ENCODE results near the gene ANGPTL7.
"Not testable (repeated sequence)": the region's sequence is repeated elsewhere in the genome, so short reads cannot be mapped to it uniquely, and the experiment has no call there.

ANGPTL7 gene

DNA sequence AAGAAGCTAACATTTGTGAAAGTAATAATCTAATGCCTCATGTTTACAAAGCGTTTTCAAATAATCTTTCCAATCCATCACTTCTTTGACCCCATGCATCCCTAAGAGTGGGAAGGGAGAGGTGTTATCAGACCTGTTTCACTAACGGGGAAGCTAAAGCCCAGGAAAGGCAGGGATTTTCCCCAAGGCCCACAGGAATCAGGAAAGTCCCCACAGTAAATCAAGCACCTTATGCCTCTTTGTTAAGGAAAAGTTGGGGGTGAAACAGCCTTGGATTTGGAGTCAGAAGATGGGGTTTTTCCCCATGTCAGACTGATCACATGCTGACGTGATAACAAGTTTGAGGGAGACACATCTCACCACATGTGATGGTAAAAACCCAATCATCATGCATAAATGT, 20.0 kb upstream of the ANGPTL7 start:
- DNase-seq (ENCODE audit: low read depth, low spot score), result no peak

DNA sequence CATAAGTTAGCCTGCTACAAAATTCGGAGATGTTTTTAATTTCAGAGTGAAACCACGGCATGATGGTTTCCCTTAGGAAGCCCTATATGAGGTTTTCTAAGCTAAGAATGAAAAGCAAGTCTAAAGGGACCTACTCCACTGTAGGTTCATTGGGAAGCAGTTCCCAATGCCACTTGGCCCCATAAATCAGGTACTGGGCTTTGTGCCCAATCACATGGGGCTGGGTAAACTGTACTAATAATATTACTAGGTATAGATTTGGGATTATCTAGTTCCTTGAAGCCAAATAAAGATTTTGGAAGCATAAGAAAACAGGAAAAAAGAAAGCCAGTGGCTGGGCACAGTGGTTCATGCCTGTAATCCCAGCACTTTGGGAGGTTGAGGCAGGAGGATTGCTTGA, 19.1 kb upstream of the ANGPTL7 start:
- no peak for DNase-seq (ENCODE audit: low read depth, low spot score)

DNA sequence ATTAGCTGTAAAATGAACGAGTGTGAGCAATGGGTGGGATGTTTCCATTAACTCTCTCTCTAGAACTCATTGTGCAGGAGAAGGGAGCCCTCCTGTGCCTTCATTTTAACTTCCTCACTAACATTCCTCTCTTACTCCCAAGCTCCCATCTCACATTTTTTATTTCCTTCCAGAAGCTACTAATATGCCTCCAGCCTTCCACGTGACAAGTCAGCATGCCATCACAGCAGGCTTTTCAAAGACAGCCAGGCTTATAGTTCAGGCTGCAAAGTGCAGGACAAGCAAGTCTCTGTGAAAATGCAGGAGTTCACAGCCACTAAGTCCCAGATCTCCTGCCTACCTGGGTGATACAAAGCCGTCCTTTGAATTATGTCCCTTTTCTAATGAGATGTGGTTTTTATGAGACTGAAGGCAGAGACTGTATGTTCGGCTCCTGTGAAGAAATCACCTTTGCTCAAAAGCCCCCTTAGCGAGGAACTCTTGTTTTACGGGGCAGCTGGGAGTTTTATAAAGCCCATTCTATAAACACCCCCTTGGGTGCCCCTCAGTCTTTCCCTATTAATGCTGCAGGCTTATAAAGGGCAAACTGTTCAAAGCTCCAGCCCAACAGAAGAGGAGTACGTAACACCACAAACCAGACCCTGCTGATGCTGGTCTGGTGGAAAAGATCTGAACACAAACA, 14.8 kb upstream of the ANGPTL7 start:
- DNase-seq (ENCODE audit: low read depth, low spot score), result no peak

DNA sequence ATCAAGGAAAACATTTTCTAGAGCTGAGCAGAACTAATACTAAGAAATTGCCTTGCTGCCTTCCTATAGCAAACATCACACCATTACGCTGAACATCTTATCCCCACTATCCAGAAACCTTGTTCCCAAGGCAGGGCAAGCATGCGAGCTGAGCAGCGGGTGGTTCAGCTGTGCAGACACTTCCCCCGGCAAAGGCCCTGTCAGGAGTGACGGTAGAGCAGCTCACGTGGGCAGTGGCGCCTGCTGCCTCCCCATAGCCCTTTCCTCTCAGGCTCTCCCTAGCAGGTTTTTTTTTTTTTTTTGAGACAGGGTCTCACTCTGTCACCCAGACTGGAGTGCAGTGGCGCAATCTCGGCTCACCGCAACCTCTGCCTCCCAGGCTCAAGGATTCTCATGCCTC, 13.7 kb upstream of the ANGPTL7 start:
- no peak for DNase-seq (ENCODE audit: low read depth, low spot score)

DNA sequence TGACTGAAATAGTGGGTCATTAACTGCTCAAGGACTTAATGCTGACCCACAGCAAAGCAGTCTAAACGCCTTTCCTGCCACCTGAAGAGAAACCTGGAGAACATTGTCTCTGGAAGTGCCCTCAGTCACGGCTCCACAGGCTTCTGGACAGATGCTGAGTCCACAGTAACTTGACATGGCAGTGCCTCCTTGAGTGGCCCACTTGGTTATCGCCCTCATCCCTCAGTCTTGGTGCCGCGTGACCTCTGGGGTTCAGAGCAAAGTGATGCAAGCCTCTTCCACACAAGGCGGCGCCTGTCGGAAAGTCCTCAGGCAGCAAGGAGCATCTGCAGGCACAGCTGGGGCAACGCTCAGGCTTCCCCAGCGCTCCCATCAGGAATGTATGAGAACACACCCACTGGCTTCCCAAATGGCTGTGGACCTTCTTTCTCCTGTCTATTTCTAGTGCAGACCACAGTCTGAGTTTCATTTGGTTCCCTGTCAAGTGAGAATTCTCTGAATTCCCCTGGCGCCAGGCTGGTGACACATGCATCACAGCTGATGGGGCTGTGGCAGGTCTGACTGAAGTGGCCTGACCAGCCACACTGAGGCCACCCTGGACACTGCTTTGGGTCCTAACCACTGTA, 13.0 kb upstream of the ANGPTL7 start:
- DNase-seq (ENCODE audit: low read depth, low spot score), result no peak

DNA sequence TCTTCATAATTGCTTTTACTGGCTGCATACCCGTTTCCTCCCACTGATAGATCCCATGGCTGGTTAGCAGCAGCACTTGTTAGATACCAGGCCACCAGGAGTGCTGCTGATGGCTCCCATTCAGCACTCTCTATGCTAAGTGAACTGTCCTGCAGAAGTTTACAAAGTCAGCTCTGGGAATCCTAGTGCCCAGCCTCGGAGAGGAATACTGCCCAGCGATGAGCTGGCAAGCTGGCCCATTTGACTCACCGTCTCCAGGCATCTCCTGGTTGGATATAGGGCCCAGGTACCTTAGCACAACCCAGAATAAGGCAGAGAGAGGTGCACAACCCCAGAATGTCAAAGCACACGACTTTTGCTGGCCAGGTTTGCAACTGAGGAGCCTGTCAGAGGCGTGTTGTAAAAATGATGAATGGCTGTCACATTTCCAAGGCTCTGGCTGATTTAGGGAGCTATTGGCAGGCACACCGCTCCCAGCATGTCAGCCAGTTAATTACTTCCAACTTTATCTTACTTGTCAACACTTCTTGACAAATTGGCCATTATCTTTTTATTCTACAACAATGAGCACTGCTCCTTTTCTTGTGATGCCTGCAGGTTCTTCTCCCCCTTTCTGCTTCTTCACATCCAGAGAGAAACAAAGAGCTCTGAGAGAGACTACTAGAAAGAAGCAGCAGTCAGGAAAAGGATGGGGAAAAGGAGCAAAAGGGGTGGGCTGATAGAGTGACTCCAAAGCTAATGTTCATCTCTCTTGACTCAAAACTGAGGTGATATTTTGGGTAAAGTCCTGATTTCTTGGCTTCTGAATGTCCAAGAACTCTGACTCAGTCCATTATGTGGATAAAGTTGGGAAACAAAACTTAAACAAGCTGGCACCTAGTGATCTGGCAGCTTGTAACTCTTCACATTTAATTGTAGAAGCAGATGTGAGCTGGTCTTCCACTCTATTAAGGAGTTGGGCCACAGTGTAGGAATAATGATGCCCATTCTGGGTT, 10.8 kb upstream of the ANGPTL7 start:
- DNase-seq (ENCODE audit: low read depth, low spot score), result no peak

DNA sequence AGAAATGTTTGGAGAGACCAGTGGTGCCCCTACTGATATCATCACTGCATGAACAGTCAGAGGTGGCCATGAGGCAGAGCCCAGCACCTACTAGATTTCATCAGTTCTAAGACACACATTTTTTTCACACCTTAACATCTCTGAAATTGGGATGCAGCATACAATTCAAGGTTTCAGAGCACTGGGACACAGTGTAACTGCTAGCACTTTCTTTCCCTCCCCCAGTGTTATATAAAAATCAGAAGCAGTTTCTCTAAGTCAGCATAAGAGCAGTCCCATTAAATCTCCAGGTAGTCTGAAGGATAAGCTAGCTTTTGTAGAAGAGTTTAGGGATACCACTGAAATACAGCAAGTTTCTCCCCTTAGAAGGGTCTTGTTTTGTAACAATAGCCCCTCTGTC, 10.0 kb upstream of the ANGPTL7 start:
- no peak for DNase-seq (ENCODE audit: low read depth, low spot score)

DNA sequence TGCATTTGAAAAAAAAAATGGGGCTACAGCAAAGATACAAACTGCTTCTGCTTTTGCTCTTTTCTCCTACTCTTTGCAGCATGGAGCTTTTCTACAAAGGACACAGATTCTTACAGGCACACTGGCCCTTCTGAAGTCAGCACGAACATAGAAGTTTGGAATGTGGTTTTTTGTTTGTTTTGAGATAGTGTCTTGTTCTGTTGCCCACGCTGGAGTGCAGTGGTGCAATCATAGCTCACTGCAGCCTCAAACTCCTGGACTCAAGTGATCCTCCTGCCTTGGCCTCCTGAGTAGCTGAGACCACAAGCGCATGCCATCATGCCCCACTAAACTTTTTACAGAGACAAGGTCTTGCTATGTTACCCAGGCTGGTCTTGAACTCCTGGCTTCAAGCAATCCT, 9.4 kb upstream of the ANGPTL7 start:
- DNase-seq (ENCODE audit: low read depth, low spot score), result not testable (repeated sequence)

DNA sequence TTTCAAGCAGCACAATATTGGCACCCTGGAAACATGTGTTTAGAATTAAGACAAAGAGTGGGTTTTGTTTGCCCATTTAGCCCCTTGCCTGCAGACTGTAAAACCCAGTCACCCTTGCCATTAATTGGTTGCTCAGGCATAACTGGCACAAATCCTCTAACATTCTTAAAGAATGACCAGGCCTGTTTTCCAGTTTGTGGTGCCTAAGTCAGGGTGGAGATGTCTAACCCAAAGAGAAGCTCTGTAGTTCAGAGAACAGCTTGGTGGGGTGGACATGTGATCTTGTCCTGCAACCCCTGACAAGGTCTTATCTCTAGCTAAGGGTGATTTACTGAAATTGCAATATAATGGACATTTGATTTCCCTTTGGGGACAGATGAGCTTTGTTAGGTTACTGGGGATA, 8.8 kb upstream of the ANGPTL7 start:
- no peak for DNase-seq (ENCODE audit: low read depth, low spot score)

DNA sequence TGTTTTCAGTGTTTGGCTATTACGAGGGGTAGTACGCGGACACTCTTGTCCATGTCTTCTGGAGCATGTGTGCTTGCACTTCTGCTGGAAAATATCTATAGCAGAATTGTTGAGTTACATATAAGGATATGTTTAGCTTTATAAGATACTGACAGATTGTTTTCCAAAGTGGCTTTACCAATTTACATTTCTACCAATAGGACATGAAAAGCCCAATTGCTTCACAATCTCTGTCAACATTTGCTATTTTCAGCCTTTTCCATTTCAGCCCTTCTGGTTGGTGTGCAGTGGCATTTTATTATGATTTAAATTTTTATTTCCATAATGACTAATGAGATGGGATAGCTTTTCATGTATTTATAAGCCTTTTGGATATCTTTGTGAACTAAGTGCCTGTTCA, 6.3 kb upstream of the ANGPTL7 start:
- DNase-seq (ENCODE audit: low read depth, low spot score), result no peak

DNA sequence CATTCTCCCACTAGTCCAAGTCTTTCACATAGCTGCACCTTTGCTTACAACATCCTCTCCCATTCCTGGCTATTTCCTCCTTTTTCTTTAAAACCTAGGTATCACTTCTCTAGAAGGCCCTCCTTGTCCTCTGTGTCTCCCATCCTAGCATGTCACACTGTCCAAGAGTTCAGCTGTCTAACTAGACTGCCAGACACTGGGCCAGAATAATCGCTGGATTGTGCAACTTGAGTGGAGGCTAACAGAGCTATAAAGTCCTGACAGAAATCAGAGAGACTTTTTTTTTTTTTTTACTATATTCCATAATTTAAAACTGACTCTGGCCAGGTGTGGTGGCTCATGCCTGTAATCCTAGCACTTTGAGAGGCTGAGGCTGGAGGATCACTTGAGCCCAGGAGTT, 4.2 kb upstream of the ANGPTL7 start:
- DNase-seq (ENCODE audit: low read depth, low spot score), result no peak

DNA sequence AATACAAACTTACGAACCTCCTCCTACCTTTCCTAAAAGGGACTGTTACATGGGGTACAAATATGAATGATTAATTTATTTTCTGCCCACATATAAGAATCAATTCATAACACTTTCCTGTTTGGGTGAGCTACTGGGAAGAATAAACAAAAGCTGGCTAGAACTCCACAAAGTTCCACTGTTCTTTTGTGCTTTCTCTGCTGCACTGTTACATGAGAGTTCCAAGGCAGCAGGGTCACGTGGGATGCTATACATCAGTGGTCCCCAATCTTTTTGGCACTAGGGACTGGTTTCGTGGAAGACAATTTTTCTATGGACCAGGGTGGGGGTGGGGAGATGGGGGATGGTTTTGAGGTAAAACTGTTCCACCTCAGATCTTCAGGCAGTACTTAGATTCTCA, 2.2 kb upstream of the ANGPTL7 start:
- no peak for DNase-seq (ENCODE audit: low read depth, low spot score)

DNA sequence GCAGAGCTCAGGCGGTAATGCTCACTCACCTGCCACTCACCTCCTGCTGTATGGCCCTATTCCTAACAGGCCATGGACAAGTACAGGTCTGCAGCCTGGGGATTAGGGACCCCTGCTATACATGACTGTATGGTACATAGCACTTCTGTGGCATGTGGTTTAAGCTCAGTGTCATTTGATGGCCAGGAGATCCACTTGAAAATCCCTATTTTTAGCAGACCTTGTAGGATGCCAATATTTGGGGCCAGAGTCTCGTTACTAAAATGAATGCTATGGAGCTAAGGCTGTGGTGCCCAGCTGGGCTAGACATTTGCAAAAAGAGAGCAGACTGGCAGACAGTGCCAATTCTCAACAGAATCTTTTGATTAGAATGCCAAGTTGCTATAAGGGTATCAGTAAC, 1.7 kb upstream of the ANGPTL7 start:
- no peak for DNase-seq (ENCODE audit: low read depth, low spot score)

DNA sequence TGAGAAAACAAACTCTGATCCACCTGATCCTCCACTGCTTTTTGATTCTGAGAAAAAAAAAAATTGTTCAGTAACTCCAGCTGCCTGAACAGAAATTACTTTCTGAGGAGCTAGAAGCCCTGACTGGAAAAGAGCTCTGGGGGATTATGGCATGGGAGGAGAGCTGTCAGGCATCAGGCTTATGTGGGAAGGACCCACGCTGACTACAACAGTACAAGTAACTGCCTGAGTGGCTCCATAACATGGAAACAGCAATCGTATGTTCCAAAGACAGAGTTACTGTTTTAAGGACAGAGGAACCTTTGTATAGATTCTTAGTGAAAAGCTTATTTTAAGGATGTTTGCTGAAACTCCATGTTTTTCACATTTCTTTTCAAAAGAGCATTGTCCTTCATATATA, 1.2 kb upstream of the ANGPTL7 start:
- DNase-seq (ENCODE audit: low read depth, low spot score), result no peak

DNA sequence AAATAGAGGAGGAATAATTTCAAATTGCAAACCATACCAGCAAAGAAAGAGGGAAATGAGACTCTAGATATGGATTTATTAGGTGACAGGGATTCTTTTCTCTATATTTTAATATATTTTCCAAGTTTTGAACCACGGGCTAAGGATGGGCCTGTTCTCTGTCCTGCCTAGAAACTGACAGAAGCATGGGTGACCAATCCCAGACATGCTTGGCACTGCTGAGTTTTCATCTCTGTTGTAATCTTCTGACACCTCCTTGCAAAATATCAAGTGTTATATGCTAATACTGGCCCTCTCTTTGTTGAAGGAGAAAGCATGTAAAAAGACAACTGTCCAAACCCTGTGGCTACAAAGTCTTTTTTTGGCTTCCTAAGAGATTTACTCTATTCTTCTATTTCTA, 774 bp upstream of the ANGPTL7 start:
- no peak for DNase-seq (ENCODE audit: low read depth, low spot score)

DNA sequence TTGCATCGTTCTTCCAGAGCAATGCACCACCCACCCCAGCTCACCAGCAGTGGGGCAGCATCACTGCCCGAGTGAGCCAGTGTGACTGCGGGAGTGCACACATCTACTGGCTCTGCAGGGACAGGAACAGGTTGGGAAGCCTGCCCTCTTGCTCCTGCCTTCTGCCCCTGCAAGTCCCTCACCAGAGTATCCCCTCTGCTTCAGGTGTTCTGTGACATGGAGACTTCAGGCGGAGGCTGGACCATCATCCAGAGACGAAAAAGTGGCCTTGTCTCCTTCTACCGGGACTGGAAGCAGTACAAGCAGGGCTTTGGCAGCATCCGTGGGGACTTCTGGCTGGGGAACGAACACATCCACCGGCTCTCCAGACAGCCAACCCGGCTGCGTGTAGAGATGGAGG, 4.2 kb downstream of the ANGPTL7 start:
- no peak for DNase-seq (ENCODE audit: low read depth, low spot score)

DNA sequence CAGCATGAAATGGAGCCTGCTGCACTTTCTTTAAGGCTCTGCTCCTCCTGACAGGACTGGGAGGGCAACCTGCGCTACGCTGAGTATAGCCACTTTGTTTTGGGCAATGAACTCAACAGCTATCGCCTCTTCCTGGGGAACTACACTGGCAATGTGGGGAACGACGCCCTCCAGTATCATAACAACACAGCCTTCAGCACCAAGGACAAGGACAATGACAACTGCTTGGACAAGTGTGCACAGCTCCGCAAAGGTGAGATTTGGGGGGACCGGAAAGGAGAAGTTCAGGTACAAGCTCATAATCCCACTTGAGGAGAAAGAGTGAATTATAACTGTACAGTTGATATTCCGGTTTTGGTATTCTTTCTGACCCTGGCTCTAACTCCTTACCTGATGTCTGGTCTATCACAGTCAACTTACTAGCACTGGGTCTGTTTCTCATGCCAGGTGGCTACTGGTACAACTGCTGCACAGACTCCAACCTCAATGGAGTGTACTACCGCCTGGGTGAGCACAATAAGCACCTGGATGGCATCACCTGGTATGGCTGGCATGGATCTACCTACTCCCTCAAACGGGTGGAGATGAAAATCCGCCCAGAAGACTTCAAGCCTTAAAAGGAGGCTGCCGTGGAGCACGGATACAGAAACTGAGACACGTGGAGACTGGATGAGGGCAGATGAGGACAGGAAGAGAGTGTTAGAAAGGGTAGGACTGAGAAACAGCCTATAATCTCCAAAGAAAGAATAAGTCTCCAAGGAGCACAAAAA, 5.4 kb downstream of the ANGPTL7 start:
- DNase-seq (ENCODE audit: low read depth, low spot score), result no peak

DNA sequence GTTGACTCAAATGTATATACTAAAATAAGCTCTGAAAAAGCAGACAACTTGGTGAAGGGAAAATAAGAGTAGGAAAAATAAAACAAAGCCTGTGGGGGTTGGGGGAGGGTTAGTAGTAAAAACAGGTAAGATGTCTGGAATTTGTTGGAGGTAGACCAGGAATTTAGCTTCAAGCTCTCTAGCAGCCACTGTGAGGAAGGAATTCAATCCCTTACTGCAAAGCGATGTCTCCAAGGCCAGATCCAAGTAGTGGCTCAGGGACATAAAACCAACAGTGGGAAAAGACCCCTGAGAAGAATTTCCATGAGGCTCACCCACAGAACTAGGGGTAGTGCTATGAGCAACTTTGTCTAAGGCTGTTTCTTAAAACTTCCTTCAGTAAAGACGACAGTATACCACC, 7.8 kb downstream of the ANGPTL7 start:
- no peak for DNase-seq (ENCODE audit: low read depth, low spot score)

DNA sequence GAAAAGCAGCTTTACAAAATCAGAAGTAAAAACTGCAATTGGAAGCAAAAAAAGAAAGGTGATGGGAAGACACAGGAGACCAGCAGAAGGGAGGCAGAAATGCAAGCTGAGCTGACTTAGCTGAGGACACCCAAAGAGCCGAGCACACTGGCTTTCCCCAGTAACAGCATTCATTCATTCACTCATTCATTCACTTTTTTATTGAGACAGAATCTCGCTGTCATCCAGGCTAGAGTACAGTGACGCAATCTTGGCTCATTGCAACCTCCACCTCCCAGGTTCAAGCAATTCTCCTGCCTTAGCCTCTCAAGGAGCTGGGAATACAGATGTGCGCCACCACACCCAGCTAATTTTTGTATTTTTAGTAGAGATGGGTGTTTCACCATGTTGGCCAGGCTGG, 8.2 kb downstream of the ANGPTL7 start:
- DNase-seq (ENCODE audit: low read depth, low spot score), result no peak

DNA sequence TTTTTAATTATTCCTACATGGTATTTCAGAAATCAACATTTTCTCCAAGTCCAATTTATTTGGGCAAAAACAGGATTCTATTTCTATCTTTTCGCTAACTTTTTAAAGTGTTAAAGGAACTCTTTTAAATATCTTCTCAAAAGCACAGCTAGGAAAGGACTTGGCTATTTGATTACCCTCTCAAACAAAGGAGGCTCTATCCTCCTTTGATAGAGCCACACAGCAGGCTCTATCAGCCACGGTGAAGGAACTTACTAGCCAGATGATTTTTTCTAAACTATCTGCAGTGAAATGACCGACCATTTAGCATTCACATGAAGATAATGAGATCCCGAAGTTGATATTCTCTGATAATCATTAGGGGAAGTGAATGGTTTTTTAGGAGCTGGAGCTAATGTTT, 9.1 kb downstream of the ANGPTL7 start:
- DNase-seq (ENCODE audit: low read depth, low spot score), result no peak

DNA sequence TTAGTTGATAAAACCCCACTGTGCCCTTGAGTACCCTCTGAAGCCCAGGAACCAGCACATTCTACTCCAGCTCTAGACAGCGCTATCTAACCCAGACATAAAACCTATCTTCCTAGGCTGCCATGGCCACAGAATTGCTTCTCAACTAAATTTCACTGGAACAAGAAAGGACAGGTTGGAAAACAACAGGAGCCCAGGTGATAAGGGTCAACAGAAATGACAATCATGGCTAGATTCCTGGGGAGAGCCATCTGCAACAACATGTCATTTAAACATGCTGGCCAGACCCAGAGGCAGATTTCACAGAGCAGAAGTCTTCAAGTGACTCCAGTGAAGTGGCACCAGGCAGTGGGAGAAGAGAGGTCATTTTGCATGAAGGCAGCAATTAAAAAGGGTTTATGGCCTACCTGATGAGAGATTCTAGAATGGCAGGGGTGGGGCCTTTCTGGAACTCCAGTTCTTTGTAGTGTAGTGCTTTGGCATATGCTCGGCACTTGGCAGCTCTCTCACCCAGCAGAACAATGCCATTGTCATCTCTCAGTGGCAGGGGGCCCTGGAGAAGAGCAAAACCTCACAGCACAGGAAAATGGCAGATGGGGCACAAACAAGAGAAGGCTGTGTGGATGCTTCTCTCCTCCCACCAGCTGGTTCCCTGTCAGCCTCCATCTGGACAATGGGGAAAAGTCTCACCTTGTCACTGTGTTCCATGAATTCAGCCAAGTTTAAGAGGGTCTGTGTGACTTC, 9.9 kb downstream of the ANGPTL7 start:
- DNase-seq (ENCODE audit: low read depth, low spot score), result no peak

Data from brain pericyte (primary cell).